HG03520 (cell line): ENCODE data around the gene FGFR2.
"Not testable (repeated sequence)": the region's sequence is repeated elsewhere in the genome, so short reads cannot be mapped to it uniquely, and the experiment has no call there.

Source experiments
- ATAC-seq: cut with Tn5 transposase; IDR thresholded peaks from one replicate; pipeline ENCODE4 v1.9.1; 2021; ENCODE audit warnings: mild to moderate bottlenecking, moderate library complexity; ENCODE audit not compliant: unreplicated experiment

The FGFR2 gene

DNA sequence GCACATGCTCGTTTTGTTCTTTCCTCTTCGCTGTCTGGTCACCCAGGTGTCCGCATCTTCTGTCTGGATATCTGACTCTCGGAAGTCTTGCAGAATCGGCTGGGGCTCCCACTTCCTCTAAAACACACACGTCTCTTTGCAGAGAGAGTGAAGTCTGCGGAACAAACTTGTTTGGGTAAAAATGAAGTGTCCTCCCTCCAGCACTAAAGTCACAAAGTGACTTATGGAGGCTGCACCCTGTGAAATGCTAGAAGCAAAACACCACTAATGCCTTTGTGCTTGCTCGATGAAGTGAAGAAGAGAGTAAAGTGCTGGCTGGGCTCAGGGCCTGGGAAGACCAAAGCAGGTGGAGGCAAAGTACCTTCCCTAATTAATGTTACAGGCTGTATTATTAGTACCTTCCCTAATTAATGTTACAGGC lies 71.4 kb downstream of the FGFR2 start:
- ATAC-seq, result no peak

GRCh38 chr10:121526135-121526790 lies 72.0 kb downstream of the FGFR2 start:
- ATAC-seq, result no peak

DNA sequence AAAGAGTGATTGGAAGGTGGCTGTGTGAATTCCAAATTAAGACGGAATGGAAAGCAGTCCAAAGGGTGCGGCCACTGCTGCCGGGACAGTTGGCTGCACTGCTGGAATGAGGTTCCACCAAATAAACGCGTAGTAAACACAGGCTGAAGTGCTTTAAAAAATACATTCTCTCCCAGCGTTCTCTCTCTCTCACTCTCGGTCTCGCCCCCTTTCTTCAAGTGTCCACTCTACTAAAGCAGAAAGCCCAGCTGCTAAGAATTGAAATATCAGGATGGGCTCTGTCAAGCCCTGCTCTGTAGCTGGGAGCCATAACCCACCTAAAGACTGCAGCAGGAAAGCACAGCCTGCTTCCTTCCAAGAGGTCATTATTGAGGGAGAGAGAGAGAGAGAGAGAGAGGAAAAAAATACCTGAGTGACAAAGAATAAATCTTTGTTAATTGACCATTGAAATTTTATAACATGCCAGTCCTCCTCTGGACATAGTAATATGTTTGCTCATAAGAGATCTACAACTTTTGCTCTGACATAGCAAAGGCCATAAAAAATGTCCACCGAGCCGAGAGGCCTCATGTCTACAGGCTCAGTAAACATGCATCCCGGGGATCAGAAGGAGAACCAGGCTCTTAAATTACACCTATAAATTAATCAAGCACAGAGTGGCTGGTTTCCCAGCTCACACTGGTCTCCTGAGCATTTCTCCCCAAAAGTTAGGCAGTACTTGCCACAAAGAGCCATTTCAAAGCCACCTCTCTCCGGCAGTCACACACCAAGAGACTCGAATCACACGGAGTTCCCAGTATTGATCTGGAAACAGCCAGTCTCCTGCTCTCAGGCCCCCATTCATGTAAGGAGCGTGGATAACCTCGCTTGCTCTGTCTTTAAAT lies 72.8 kb downstream of the FGFR2 start:
- ATAC-seq, result no peak

DNA sequence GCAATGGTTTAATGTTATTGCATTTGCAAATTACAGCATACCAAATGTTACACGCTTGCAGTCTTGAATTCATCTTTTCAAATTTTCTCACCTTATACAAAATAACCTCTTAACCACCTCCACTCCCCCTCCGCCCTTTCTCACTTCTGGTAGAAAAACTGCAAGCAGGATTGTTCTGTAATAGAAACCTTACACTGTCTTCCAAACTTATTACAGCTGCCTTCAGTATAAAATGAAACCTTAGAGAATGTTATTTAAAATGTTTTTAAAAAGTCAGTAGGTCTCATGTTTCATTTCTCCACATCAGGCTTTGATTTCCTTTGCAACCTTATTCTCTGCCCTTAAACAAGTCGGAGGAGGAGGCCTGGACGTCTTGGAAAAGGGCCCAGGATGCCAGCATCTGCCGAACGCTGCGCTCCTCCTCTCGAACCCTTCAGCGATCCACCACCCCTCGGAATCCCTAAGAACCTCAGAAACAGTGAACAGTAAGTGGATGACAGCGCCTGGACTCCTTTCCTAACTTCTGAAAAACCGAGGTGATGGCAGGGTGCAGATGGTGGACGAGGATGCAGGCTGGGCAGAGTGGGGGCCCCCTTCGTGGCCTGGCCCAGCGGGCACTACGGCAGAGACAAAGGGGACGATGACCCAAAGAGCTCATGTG lies 74.0 kb downstream of the FGFR2 start:
- no peak for ATAC-seq

- no peak for ATAC-seq
Measured at GRCh38 chr10:121522831-121523230, 75.4 kb downstream of the FGFR2 start.

DNA sequence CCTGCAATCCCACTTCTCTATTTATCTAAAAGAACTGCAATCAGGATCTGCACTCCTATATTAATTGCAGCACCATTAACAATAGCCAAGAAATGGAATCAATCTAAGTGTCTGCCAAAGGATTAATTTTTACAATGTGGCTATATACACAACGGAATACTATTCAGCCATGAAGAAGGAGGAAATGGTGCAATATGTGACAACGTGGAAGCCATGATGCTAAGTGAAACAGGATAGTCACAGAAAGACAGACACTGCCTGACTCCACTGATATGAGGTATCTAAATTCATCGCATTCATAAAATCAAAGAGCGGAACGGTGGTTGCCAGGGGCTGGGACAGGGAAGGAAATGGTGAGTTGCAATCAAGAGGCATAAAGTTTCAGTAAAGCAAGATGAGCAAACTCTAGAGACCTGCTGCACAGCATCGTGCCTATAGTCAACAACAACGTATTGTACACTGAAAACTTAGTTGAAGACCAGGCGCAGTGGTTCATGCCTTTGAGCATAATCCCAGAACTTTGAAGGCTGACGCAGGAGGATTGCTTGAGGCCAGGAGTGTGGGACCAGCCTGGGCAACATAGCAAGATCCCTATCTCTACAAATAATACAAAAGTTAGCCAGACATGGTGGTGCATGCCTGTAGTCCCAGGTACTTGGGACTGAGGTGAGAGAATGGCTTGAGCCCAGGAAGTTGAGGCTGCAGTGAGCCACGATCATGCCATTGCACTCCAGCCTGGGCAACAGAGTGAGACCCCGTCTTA lies 76.3 kb downstream of the FGFR2 start:
- ATAC-seq, result no peak

GRCh38 chr10:121520526-121520925 lies 77.7 kb downstream of the FGFR2 start:
- ATAC-seq, result not testable (repeated sequence)

DNA sequence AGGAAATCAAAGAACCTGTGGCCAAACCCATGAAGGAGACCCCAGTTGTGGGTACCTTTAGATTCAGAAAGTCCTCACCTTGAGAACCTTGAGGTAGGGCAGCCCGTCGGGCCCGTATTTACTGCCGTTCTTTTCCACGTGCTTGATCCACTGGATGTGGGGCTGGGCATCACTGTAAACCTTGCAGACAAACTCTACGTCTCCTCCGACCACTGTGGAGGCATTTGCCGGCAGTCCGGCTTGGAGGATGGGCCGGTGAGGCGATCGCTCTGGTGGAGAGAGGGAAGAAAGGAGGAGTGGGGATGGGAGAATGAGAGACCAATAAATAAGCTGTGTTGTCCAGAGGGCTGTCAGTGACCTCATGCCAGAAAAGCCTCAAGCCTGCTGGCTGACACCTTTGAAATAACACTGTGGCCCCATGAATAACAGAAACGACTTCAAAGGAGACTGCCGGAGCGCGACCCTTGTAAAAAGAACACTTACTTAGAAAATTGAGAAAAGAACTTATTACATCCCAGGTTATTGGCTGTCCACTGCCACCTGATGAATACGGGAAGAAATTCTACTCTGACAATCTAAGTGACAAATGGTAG lies 78.2 kb downstream of the FGFR2 start:
- no peak for ATAC-seq

- no peak for ATAC-seq
Measured at GRCh38 chr10:121519411-121519810, 78.8 kb downstream of the FGFR2 start.

GRCh38 chr10:121518333-121518732 lies 79.9 kb downstream of the FGFR2 start:
- no peak for ATAC-seq

DNA sequence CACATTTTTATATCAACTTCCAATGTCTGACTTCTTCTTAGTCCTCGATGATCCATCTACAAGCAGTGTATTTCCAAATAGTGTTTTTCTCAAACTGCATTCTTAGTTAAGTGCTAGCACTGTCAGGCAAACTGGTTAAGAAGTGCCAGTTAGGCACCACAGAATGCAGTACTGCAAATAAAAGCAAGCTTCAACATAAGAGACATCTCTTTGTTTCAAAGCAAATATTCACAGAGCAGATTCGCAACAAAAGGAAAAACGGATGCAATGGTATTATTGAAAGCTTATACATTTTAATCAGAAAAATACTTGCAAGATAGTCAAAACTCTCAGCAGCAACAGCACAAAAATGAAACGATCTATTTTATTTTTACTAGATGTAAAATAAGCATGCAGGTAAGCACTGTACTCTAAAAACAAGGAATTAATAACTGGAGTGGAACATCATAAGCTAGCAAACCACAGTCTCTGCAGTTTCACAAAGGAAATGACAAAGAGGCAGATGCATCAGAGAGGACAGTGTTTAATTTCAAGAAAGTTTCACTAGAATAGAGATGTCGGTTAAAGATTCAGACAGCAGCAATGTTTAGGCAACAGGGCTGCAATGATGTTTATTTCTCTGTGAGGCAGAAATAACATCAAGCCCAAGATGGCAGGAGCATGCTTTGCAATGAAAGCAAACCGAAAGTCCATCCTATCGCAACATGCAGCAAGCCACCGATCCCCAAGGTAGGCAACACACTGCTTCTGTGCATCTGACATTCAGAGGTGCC lies 82.0 kb downstream of the FGFR2 start:
- ATAC-seq, result peak; percentile 67

- no peak for ATAC-seq
Measured at GRCh38 chr10:121514141-121514865, 83.9 kb downstream of the FGFR2 start.

- ATAC-seq, result no peak
Measured at GRCh38 chr10:121511943-121512342, 86.3 kb downstream of the FGFR2 start.

DNA sequence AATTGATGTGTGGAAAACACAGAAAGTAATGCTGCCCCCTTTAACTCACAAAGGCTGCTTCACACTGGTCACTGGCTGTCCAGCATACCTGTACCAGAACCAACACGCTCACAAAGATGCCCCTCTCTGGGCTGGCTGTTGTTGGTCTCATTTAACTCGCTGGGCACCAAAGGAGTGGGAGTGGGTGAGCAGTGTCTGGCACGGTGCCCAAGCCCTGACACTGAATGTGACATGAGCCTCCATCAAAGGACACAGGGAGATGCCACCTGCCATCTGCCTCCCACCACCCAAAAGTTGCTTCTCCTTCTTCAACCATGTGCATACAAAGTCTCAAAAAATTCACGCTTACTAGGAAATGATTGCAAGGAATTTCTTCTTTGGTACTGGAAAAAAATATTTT lies 86.8 kb downstream of the FGFR2 start:
- ATAC-seq, result no peak

- no peak for ATAC-seq
Measured at GRCh38 chr10:121510201-121510771, 88.0 kb downstream of the FGFR2 start.

DNA sequence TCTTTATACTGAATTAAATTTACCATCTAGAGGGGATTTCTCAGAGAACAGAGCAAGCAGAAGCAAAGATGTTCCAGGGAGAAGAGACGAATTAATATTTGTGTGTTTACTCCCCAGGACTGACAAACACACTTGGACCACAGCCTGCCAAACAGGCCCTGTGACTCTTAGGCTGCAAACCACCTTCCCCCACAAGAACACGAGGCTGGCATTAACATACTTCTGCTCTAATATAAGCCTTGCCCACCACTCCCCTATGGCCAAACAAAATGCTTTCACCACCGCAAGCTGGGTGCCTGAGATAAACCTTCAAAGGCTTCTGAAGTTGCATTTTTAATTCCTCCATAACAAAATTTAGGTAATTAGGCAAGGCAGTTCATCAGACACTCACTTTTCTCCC lies 88.4 kb downstream of the FGFR2 start:
- ATAC-seq, result no peak

DNA sequence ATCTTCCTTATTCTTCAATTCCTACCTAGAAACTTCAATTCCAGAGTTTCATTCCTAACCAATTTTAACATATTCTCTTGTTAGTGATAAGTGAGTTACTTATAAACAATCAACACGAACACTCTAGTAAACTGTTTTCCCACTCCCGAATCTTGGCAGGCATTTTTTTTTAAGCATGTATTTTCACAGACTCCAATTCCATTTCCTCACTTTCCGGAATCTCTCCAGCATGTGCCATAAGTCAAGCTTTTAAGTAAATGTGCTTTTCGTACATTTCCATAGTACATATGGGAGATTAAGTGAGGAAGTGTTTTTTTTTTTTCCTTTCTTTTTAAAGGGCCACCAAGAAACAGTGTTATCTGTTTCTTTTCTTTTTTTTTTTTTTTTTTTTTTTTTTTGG lies 89.1 kb downstream of the FGFR2 start:
- no peak for ATAC-seq

GRCh38 chr10:121503587-121504051 lies 94.6 kb downstream of the FGFR2 start:
- ATAC-seq, result no peak

DNA sequence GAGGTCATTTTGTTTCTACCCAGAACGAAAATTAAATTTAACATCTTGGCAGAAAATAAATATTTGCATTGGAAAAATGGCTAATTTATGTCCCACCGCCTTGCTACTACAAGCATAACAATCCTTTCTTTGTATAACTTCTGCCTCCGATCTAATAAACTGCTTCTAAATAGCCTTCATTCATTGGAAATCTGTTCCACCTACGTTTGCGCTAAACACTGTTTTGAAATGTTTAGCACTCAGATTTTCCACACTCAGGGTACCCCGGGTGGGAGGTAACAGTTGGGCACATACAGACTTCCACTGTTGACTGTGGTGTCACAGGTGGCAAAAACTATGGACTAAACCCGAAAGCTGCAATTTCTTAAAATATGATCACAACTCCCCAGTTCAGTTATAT lies 96.4 kb downstream of the FGFR2 start:
- ATAC-seq, result no peak
